ENCODE data around the gene SRPK2. TPM values are rescaled to one million over a fixed set of nuclear protein-coding genes. Genes with fewer than 3 reads are reported as not detected.
A peak's percentile ranks its signal among the peaks of the same experiment; 100 is the strongest.

SRPK2 gene
- total and polyA plus RNA-seq, 4 donors = 7.8 to 19.7 (median 16.7) TPM

- TF ChIP-seq NR2F2 (IDR thresholded peaks at IDR 0.05) (no peak), MAX (IDR thresholded peaks at IDR 0.05) (peak; percentile 43), CTCF (IDR thresholded peaks at IDR 0.05; ENCODE audit: low read depth, low read length, missing input control) (no peak), SP1 (IDR thresholded peaks at IDR 0.05) (peak; percentile 46)
These were observed 276.0 kb downstream of the SRPK2 start (continued) for GRCh38 chr7:105112440-105113418.

GRCh38 chr7:105107458-105107857 lies 281.3 kb downstream of the SRPK2 start:
- H3K4me3 ChIP-seq (ENCODE audit: low read depth in 1 of 3, low read length in 3 of 3) = no peak overlapping the region
- no peaks in the 10 kb centered on the region for H3K27me3 ChIP-seq (ENCODE audit: control insufficient read depth in 4 of 4, insufficient read depth in 4 of 4, low read length in 3 of 4)
- no peak for DNase-seq (ENCODE audit: low spot score)
- no peaks in the 10 kb centered on the region for H3K9me3 ChIP-seq (ENCODE audit: control insufficient read depth in 4 of 4, low read length in 3 of 4)
- H3K9ac ChIP-seq (ENCODE audit: low read depth in 1 of 2, low read length in 2 of 2) = no peak overlapping the region
- H3K36me3 ChIP-seq (ENCODE audit: control insufficient read depth in 4 of 4, insufficient read depth in 3 of 4, low read depth in 1 of 4, low read length in 3 of 4) = peaks cover 8 to 58% (median 51%) of the 10 kb centered on the region in 4 donors
- WGBS = 94% methylated on average over 9 of the region's 9 CpGs
- H3K4me1 ChIP-seq (ENCODE audit: control insufficient read depth in 4 of 4, insufficient read depth in 4 of 4, low read length in 3 of 4) = peaks cover 3 to 11% (median 8%) of the 10 kb centered on the region in 4 donors
- no peak overlapping the region for H3K27ac ChIP-seq (ENCODE audit: low read depth in 1 of 2, low read length in 2 of 2)
- no peak for TF ChIP-seq HNF4G (IDR thresholded peaks at IDR 0.05)
- no peak for TF ChIP-seq NR2F2 (IDR thresholded peaks at IDR 0.05)
- TF ChIP-seq CTCF (IDR thresholded peaks at IDR 0.05; ENCODE audit: low read depth, low read length, missing input control) = no peak
- TF ChIP-seq HNF4A (conservative IDR thresholded peaks at IDR 0.05) = no peak
- TF ChIP-seq TAF1 (conservative IDR thresholded peaks at IDR 0.05) = no peak
- no peak for TF ChIP-seq ZBTB33 (IDR thresholded peaks at IDR 0.05)
- no peak for TF ChIP-seq EGR1 (IDR thresholded peaks at IDR 0.05; ENCODE audit: low read depth in 2 of 2)
- no peak for TF ChIP-seq REST (IDR thresholded peaks at IDR 0.05)
- no peak for TF ChIP-seq JUND (IDR thresholded peaks at IDR 0.05)
- TF ChIP-seq RAD21 (IDR thresholded peaks at IDR 0.05) = no peak
- TF ChIP-seq RXRA (IDR thresholded peaks at IDR 0.05) = no peak
- TF ChIP-seq MAX (IDR thresholded peaks at IDR 0.05) = no peak
- TF ChIP-seq FOXA1 (IDR thresholded peaks at IDR 0.05) = no peak
- TF ChIP-seq ATF3 (IDR thresholded peaks at IDR 0.05) = no peak
